T47D (cell line): Measurements from ENCODE around the gene CTSS.
A peak's percentile ranks its signal among the peaks of the same experiment; 100 is the strongest.
"Not testable (repeated sequence)": the region's sequence is repeated elsewhere in the genome, so short reads cannot be mapped to it uniquely, and the experiment has no call there.

Experiments used
- DNase-seq, 2 experiments: peaks; one replicate each; pipeline versions ENCODE4 v3.0.0 to v3.0.0-alpha.2; 2011 to 2012; ENCODE audit warnings: low read depth in 1 of 2, low spot score in 1 of 2
- JUND ChIP-seq: IDR thresholded peaks from 2 replicates; pipeline ENCODE4 v1.6.1; 2012; ENCODE audit warnings: low read depth
- in situ Hi-C: cut with HindIII; loops from 2 replicates; pipeline ENCODE4 v1.10.0; 2016; ENCODE audit warnings: low sequenced_read_pairs, low pct_unique_long_range_greater_than_20kb

Gene CTSS

DNA sequence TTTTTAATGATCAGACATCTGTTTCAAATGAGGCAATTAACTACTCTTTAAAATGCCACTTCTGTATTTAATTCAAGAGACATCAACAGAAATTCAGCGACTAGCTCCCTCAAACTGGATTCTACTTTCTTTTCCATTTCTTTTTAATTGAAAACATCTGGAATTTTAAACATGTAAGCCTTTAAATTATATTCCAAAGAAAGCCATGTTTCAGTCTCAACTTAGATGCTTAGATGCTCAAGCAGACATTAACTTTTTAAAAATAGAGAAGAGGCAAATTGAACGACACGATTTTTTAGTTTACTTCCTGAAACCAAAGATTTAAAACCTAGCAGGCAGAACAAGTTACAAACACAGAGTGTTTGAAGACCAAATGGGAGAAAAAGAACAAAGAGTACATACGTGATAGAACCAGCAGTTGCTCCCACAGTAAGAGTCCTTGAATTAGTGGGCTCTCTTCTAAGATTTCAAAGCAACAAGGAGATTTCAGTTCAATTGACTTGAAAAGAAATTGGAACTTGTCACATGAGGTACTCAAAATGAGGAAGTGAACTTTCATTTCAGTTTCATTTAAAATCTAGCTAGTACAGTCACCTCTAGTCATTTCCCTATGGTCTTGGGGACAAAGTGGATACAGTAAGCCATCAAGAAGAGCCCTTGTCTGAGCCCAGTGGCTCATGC lies at the start of gene CTSS:
CTSS (minus strand) TSS at position 483 of the 681 bp plus-strand sequence. CDS start 1,015 bp downstream, outside the sequence.
- TF ChIP-seq JUND, result no peak
- peak in 1 of 2 experiments; percentile 9 for DNase-seq
- in situ Hi-C loops, result no loop called here

DNA sequence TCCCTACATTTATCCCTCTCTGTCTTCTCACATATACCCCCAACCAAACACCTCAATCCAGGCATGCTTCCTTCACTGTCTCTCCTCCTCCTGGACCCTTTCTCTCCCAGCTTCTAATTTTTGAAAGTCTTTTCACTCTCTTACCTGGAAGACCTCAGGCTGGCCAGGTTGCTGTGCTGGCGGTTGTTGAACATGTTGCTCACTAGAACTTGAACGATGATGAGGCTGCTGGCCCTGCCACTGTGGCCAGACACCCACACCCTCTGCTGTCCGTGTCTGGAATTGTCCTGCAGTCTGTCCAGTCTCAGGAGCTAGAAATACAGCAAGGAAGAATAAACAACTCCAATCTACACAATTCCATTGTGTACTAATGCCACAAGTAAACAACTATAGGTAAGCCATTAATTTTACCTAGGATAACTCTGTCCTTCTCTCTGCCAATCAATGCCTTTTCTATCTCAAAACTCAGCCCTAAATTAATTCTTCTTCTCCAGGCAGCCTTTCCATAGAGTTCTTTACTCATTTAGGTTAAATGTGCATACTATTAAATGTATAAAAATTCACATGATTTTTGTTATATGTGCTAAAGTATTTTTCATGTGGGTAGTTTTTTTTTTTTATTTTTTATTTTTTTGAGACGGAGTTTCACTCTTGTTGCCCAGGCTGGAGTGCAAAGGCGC lies 47.6 kb upstream of the CTSS start:
- in situ Hi-C loops, result no loop called here
- TF ChIP-seq JUND, result no peak
- DNase-seq, result peak; percentile 68 to 87

DNA sequence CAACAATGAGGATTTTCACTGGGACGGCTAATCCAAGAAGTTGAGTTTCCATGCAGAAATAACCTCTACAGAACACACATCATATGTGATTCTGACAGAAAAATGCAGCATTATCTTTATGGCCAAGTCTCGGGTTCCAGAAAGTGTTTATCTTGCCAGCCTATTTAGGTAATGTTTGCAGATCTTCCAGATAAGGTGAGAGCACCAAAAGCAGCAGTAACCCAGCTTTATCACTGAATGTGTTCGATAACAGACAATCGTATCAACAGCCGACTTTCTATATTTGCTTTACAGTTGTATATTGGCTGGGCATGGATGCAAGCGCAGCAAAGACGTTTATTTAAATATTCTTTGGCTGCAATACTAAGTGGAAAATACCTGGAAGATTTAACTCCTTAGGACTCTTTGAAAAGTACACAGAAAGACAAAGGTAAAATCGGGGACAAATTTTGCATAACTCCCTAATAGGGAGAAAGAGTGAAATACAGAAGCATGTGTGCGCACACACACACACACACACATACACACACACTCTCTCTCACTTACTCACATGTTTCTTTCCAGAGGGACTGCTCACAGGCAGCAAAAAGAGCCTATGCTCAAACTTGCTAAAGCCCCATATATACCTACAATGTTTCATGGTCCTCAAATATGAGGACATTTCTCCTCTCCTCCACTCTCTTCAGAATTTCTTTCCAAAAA lies 45.5 kb upstream of the CTSS start:
- DNase-seq, result no peak
- TF ChIP-seq JUND, result no peak
- in situ Hi-C loops, result no loop called here

DNA sequence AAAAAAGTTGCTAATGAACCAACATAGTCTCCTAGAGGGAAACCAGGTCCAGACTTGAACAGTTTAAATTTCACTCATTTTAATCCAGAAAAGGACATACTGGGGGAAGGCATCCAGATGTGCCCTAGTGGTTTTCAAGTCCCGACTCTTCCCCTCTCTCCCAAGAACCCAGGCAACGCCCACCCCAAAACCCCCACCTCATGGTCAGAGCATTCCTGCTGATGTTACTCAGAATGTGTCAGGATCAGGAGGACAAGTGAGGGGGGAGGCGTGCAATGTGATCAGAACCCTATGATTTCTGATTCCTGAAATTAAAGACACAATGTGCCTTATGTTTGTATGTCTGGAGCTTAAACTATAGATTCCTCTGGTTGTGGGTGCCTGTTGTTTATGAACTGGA lies 44.1 kb upstream of the CTSS start:
- in situ Hi-C loops, result no loop called here
- no peak for TF ChIP-seq JUND
- DNase-seq, result no peak

DNA sequence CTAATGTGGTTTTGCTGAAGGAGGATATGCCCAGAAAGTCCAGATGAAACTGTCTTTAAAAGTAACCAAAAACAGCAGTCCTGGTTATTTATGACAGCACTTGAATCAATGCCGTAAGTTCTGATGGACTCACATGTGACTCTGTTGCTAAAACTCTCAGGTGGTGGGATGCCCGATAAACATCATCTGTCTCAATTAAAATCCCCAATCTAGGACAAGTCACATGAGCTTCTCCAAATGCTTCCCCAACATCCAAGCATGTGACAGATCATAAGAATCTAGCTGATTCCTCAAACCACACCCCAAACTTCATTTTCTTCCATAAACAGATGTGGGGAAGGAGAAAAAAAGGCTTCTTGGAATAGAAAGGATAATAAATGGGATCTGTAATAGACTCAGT lies 43.3 kb upstream of the CTSS start:
- no peak for TF ChIP-seq JUND
- no peak for DNase-seq
- in situ Hi-C loops, result no loop called here

DNA sequence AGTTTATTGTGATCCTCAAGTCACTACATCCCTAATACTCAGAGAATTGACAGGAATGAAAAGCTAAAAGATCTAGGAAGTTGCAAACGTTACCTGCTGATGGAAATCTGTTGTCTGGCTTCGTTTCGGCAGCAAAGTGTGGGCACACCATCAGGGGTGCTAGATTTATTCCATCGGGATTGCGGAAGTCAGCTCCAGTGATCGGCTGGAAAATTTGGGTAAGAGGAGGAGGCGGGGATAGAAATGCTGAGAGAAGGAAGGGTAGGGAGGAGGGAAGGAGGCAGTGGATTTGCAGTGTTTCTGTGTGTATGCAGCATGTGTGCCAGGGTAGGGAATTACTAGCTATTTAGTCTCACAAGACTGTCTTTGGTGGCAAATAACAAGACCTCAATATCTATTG lies 42.5 kb upstream of the CTSS start, which contains the start of gene CTSK:
CTSK (minus strand) TSS at position 140 of the 400 bp plus-strand sequence. CDS start 1,455 bp downstream, outside the sequence.
- in situ Hi-C loops, result no loop called here
- DNase-seq, result no peak
- no peak for TF ChIP-seq JUND

DNA sequence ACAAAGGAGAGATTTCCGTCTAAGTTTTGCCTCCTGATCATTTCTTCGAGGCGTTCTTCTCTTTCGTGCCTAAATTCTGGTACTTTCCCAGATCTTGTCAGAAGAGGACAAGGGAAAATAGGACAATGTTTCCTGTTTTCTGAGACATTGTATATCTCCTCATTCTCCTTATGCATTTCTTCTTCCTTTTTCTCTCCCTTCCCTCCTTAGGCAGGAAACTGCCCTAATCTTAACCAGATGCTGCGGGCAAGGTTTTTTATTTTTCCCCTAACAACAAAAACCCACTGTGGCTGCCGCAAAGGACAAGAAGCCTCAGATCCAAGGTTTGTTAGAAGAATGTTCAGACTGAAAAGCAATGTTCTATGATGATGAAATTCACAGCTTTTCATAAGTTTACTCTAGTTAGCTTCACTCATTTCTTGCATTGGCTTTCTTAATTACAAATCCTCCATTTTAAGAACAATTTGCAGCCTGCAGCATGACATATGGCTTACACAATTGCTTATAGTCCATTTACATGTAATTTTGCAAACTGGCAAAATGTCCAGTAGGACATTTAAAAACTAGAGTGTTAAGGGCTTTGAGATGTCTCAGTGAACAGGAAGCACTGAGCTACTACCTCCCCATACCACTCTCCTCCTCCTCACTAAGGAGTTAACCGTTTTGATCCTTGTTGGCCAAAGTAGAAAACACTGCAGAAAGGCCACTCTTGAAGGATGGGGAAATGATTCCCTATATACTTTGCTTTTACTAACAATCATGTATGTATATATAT lies 41.9 kb upstream of the CTSS start:
- DNase-seq, result no peak
- in situ Hi-C loops, result no loop called here
- no peak for TF ChIP-seq JUND

DNA sequence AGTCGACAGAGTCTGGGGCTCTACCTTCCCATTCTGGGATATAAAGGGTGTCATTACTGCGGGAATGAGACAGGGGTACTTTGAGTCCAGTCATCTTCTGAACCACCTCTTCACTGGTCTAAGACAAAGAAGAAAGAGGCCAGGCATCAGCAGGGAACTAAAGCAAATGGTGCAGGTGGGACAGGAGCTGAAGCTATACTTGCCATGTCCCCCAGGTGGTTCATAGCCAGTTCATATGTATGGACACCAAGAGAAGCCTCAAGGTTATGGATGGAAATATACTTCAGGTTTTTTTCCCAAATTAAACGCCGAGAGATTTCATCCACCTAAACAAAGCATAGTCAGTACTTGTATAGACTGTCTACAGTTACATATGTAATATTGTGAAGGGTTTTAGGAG lies 40.3 kb upstream of the CTSS start:
- no peak for DNase-seq
- no peak for TF ChIP-seq JUND
- in situ Hi-C loops, result no loop called here

DNA sequence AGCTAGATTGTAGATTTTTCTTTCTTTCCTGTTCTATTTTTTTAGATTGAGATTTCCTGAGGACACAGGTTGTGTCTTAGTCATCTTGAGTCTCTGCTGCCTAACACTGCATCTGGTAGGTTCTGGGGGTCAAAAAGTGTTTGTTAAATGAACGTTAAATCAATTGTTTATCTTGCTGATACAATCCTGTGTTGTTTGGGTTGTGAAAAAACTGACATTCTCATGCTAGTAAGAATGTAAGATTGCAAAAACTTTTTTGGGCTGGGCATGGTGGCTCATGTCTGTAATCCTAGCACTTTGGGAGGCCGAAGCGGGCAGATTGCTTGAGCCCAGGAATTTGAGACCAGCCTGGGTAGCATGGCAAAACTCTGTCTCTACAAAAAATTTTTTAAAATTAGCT lies 39.1 kb upstream of the CTSS start:
- in situ Hi-C loops, result no loop called here
- no peak for DNase-seq
- TF ChIP-seq JUND, result no peak

DNA sequence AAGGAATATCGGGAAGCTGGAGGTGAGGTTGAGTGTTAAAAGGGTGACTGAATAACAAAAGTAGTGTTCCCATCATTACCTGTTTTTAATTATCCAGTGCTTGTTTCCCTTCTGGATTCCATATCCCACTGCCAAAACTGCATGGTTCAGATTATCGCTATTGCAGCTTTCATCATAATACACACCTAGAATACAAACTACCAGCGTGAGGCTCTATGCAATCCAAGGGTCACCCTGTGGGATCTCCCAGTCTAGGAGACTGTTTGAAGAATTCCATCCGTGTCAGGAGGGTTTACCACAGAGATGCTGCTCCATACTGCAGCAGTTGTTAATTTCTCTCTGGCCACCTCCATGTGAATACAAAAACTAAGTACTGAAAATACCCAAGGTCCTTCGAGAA lies 33.5 kb upstream of the CTSS start:
- in situ Hi-C loops, result no loop called here
- DNase-seq, result no peak
- TF ChIP-seq JUND, result no peak

DNA sequence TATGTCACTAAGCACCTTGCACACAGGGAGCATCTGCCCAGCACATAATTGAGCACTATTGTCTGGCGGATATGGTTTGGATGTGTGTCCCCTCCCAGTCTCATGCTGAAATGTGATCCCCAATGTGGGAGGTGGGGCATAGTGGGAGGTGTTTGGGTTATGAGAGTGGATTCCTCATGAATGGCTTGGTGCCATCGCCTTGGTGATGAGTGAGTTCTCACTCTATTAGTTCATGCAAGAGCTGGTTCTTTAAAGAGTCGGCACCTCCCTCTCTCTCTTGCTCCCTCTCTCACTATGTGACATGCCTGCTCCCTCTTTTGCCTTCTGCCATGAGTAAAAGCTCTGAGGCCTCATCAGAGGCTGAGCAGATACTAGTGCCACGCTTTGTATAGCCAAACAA lies 32.9 kb upstream of the CTSS start:
- TF ChIP-seq JUND, result no peak
- in situ Hi-C loops, result no loop called here
- DNase-seq, result peak in 1 of 2 experiments; percentile 15

DNA sequence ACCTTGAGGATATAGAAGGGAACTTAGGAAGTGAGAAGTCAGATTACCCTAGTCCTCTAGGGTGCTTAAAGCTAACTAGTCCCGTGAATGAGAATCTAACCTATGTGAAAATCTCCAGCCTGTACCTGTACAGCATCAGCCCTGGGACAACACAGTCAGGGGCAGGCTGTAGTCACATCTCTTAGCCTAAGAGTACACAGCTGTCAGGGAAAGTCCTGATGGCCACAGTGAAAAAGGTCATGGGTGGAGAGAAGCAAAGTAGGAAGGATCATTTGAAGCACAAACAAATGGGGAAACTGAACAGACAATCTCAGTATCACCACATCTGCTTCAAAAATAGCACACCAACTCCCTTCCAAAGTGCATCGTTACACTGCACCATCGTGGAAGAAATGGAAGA lies 30.8 kb upstream of the CTSS start:
- no peak for DNase-seq
- in situ Hi-C loops, result no loop called here
- no peak for TF ChIP-seq JUND

DNA sequence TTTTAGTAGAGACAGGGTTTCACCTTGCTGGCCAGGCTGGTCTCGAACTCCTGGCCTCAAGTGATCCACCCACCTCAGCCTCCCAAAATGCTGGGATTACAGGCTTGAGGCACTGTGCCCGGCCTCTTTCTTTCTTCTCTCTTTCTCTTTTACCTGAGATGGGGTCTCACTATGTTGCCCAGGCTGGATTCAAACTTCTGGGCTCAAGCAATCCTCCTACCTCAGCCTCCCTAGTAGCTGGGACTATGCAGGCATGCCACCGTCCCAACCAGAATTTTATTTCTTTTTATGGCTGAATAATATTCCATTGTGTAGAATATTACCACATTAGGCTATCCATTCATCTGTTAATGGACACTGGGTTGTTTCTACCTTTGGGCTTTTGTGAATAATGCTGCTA lies 28.2 kb upstream of the CTSS start:
- in situ Hi-C loops, result not testable (repeated sequence)

More for the DNA sequence above, 28.2 kb upstream of the CTSS start:
- DNase-seq, result not testable (repeated sequence)
